Measurements from ENCODE around the gene AMHR2.
A peak's percentile ranks its signal among the peaks of the same experiment; 100 is the strongest.
"Not testable (repeated sequence)": the region's sequence is repeated elsewhere in the genome, so short reads cannot be mapped to it uniquely, and the experiment has no call there.

AMHR2 gene

GRCh38 chr12:53423597-53423996 is at the start of gene AMHR2:
AMHR2 (plus strand) TSS chr12:53423855; CDS start chr12:53423935, 80 bp downstream.
- no peak for DNase-seq

- not testable (repeated sequence) for DNase-seq
These were observed 49.4 kb upstream of the AMHR2 start for GRCh38 chr12:53374277-53374676.

GRCh38 chr12:53376747-53377146 is 46.9 kb upstream of the AMHR2 start:
- DNase-seq = no peak

- DNase-seq = no peak
These were observed 45.4 kb upstream of the AMHR2 start for GRCh38 chr12:53378222-53378621.

- DNase-seq = no peak
These were observed 44.8 kb upstream of the AMHR2 start for GRCh38 chr12:53378724-53379388.

GRCh38 chr12:53379389-53380103 is 44.1 kb upstream of the AMHR2 start:
- peak; percentile 100 for DNase-seq

GRCh38 chr12:53380104-53380793 is 43.4 kb upstream of the AMHR2 start, which contains the start of gene SP1:
SP1 (plus strand) TSS chr12:53380176; CDS start chr12:53380292, 116 bp downstream.
- DNase-seq = peak; percentile 91

- DNase-seq = no peak
These were observed 42.6 kb upstream of the AMHR2 start for GRCh38 chr12:53380794-53381730.

- DNase-seq = peak; percentile 68
These were observed 41.7 kb upstream of the AMHR2 start for GRCh38 chr12:53381731-53382630.

- DNase-seq = no peak
These were observed 40.4 kb upstream of the AMHR2 start for GRCh38 chr12:53383258-53383657.

GRCh38 chr12:53386381-53386780 is 37.3 kb upstream of the AMHR2 start:
- DNase-seq = not testable (repeated sequence)

GRCh38 chr12:53388932-53389331 is 34.7 kb upstream of the AMHR2 start:
- no peak for DNase-seq

- no peak for DNase-seq
These were observed 34.0 kb upstream of the AMHR2 start for GRCh38 chr12:53389702-53390101.

GRCh38 chr12:53391724-53392123 is 31.9 kb upstream of the AMHR2 start:
- no peak for DNase-seq

GRCh38 chr12:53399896-53400295 is 23.8 kb upstream of the AMHR2 start:
- no peak for DNase-seq

GRCh38 chr12:53402351-53402750 is 21.3 kb upstream of the AMHR2 start:
- DNase-seq = not testable (repeated sequence)

- DNase-seq = no peak
These were observed 20.8 kb upstream of the AMHR2 start for GRCh38 chr12:53402871-53403270.

GRCh38 chr12:53410951-53411350 is 12.7 kb upstream of the AMHR2 start:
- no peak for DNase-seq

- DNase-seq = no peak
These were observed 10.0 kb upstream of the AMHR2 start for GRCh38 chr12:53413485-53414204.

- DNase-seq = no peak
These were observed 8.8 kb upstream of the AMHR2 start for GRCh38 chr12:53414756-53415417.
